Measurements from ENCODE around the gene ZNRF1. TPM values are rescaled to one million over a fixed set of nuclear protein-coding genes. Genes with fewer than 3 reads are reported as not detected.

ZNRF1 gene
- total RNA-seq, 4 donors from 2014 or later, result 28.5 to 58.4 (median 40.4) TPM

DNA sequence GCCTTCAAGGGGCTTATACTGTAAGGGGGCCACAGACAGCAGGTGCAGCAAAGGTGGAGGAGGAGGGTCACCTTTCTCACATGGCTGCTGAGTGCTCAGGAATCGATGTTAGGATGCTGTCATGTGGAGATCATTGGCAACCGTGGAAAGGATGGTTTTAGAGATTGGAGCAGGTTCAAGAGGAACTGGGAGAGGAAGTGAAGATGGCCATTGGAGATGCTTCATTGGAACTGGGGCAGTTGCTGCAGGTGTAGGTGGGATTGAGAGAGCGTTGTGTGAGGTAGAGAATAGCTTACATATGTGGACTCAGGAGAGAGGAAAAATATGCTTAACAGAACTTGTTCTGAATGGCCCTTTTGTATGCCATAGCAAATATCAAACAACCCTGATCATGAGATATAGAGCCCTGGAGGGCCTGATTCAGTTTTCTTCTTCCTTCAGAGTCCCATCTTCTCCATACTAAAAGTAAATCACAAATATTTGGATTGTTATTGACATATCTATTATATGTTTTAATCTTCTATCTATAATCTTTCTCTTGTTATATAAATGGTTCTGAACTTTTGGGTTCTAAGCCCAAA is 77.0 kb downstream of the ZNRF1 start:
- H3K4me3 ChIP-seq, result no peak overlapping the region
- H3K27ac ChIP-seq, result peak overlapping the region in 1 of 4 donors; percentile 46
- DNase-seq, result no peak
- WGBS, 2 donors (ENCODE audit: low coverage in 1 of 2), result 30 to 81% methylated on average over 2 to 3 of the region's 3 CpGs
- TF ChIP-seq, protein P1, sequence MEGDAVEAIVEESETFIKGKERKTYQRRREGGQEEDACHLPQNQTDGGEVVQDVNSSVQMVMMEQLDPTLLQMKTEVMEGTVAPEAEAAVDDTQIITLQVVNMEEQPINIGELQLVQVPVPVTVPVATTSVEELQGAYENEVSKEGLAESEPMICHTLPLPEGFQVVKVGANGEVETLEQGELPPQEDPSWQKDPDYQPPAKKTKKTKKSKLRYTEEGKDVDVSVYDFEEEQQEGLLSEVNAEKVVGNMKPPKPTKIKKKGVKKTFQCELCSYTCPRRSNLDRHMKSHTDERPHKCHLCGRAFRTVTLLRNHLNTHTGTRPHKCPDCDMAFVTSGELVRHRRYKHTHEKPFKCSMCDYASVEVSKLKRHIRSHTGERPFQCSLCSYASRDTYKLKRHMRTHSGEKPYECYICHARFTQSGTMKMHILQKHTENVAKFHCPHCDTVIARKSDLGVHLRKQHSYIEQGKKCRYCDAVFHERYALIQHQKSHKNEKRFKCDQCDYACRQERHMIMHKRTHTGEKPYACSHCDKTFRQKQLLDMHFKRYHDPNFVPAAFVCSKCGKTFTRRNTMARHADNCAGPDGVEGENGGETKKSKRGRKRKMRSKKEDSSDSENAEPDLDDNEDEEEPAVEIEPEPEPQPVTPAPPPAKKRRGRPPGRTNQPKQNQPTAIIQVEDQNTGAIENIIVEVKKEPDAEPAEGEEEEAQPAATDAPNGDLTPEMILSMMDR (IDR thresholded peaks at IDR 0.05), result no peak
- TF ChIP-seq POLR2AphosphoS5 (IDR thresholded peaks at IDR 0.05) (no peak), EP300 (IDR thresholded peaks at IDR 0.05; ENCODE audit: low read depth) (no peak), POLR2A (IDR thresholded peaks at IDR 0.05) (no peak)
- H3K27me3 ChIP-seq, result no peaks in the 10 kb centered on the region
- H3K4me1 ChIP-seq, result peaks cover 0 to 23% (median 12%) of the 10 kb centered on the region in 4 donors
- intact Hi-C loops (cut with DNase I; ENCODE audit: low total_unique reads), result no loop called here
- no peaks in the 10 kb centered on the region for H3K36me3 ChIP-seq
- in situ Hi-C loops (cut with MboI; ENCODE audit: low pct_ligation_motif_present in 1 of 4, low pct_unique_long_range_greater_than_20kb in 1 of 4, low sequenced_read_pairs in 3 of 4), result no loop called here
- no peaks in the 10 kb centered on the region for H3K9me3 ChIP-seq

DNA sequence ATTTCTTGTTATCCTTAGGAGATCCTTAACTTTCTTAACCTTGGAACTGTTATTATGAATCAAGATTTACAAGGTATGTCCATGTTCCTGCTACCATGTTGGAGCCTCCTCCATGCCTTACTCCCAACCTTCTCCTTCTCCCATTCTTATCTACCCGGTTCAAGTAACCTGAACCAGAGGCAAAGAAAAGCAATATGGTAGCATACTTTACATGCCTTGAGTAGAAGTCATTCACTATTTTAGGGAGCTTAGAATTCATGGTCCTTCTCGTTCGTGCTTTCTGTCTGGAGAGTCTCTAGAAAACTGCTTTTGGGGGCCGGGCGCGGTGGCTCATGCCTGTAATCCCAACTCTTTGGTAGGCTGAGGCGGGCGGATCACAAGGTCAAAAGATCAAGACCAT is 80.1 kb downstream of the ZNRF1 start:
- 93 to 100% methylated on average over 1 to 8 of the region's 8 CpGs for WGBS, 2 donors (ENCODE audit: low coverage in 1 of 2)
- TF ChIP-seq POLR2A (IDR thresholded peaks at IDR 0.05) (no peak), POLR2AphosphoS5 (IDR thresholded peaks at IDR 0.05) (no peak), EP300 (IDR thresholded peaks at IDR 0.05; ENCODE audit: low read depth) (no peak)
- TF ChIP-seq, protein P1 (IDR thresholded peaks at IDR 0.05), result no peak
- Histone ChIP-seq H3K4me1 (peaks cover 0 to 16% (median 5%) of the 10 kb centered on the region in 4 donors), H3K27ac (no peak overlapping the region), H3K36me3 (no peaks in the 10 kb centered on the region), H3K9me3 (no peaks in the 10 kb centered on the region), H3K4me3 (no peak overlapping the region), H3K27me3 (no peaks in the 10 kb centered on the region)
- in situ Hi-C loops (cut with MboI; ENCODE audit: low pct_ligation_motif_present in 1 of 4, low pct_unique_long_range_greater_than_20kb in 1 of 4, low sequenced_read_pairs in 3 of 4), result no loop called here
- DNase-seq, result no peak
- intact Hi-C loops (cut with DNase I; ENCODE audit: low total_unique reads), result no loop called here

DNA sequence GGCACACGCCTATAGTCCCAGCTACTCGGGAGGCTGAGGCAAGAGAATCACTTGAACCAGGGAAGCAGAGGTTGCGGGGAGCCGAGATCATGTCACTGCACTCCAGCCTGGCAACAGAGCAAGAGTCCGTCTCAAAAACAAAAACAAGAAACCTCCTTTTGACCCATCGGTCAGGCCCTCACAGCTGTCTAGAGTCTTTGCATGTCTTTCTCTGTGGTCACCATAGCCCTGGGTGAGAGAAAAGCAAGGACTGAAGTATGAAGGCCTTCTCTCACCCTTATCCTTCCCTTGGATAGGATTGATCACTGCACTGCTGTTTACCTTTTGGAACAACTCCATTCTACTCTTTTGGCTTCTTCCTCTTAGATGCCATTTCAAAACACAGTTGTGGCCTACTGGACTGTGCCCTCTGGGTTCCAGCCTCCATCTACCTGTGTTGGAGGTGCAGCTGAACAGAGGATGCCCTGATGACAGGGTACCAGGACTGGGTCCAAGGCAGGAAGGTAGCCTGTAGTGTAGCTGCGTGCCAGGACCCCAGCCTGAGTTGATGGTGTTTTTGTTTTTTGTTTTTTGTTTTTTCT is 80.6 kb downstream of the ZNRF1 start:
- in situ Hi-C loops (cut with MboI; ENCODE audit: low pct_ligation_motif_present in 1 of 4, low pct_unique_long_range_greater_than_20kb in 1 of 4, low sequenced_read_pairs in 3 of 4), result no loop called here
- no peak overlapping the region for H3K4me3 ChIP-seq
- intact Hi-C loops (cut with DNase I; ENCODE audit: low total_unique reads), result no loop called here
- H3K27me3 ChIP-seq, result no peaks in the 10 kb centered on the region
- no peaks in the 10 kb centered on the region for H3K9me3 ChIP-seq
- H3K36me3 ChIP-seq, result no peaks in the 10 kb centered on the region
- 91 to 97% methylated on average over 5 to 7 of the region's 7 CpGs for WGBS, 2 donors (ENCODE audit: low coverage in 1 of 2)
- no peak for DNase-seq
- H3K27ac ChIP-seq, result no peak overlapping the region
- H3K4me1 ChIP-seq, result peaks cover 0 to 16% (median 5%) of the 10 kb centered on the region in 4 donors
- TF ChIP-seq, protein P1 (IDR thresholded peaks at IDR 0.05), result no peak
- no peak for TF ChIP-seq POLR2AphosphoS5 (IDR thresholded peaks at IDR 0.05)
- TF ChIP-seq EP300 (IDR thresholded peaks at IDR 0.05; ENCODE audit: low read depth), result no peak
- TF ChIP-seq POLR2A (IDR thresholded peaks at IDR 0.05), result no peak

DNA sequence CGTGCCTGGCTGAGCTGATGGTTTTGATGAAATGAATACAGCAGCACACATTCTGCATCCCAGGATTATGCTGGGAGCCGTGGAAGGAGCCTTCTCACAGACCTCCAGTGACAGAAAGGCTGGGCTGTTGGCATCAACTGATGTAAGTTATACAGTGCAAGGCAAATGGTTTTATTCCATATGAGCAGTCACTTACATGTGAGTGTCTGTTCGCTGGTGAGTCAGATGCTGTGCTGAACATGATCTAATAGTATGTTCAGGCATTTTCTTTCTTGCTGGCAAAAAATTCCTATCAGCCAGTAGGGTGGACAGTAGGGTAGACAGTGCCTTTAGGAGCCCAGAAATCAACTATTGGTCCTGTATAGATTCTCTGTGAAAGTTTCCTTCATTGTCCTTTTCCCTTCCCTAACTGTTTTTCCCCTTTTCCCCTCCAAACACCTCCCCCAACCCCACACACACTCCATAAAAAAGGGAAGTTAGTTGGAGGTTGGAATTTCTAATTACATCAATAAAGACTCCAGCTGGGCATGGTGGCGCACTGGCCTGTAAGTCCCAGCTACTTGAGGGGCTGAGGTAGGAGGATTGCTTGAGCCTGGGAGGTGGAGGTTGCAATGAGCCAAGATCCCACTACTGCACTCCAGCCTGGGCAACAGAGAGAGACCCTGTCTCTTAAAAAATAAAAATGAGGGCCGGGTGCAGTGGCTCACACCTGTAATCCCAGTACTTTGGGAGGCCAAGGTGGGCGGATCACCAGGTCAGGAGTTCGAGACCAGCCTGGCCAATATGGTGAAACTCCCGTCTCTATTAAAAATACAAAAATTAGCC is 81.6 kb downstream of the ZNRF1 start:
- Histone ChIP-seq H3K27me3 (no peaks in the 10 kb centered on the region), H3K4me3 (no peak overlapping the region), H3K36me3 (no peaks in the 10 kb centered on the region), H3K4me1 (peaks cover 0 to 11% (median 5%) of the 10 kb centered on the region in 4 donors), H3K9me3 (no peaks in the 10 kb centered on the region), H3K27ac (peak overlapping the region in 1 of 4 donors; percentile 35)
- TF ChIP-seq EP300 (IDR thresholded peaks at IDR 0.05; ENCODE audit: low read depth), result no peak
- TF ChIP-seq, protein P1 (IDR thresholded peaks at IDR 0.05), result no peak
- no peak for TF ChIP-seq POLR2A (IDR thresholded peaks at IDR 0.05)
- TF ChIP-seq POLR2AphosphoS5 (IDR thresholded peaks at IDR 0.05), result no peak
- in situ Hi-C loops (cut with MboI; ENCODE audit: low pct_ligation_motif_present in 1 of 4, low pct_unique_long_range_greater_than_20kb in 1 of 4, low sequenced_read_pairs in 3 of 4) (no loop called here), intact Hi-C loops (cut with DNase I; ENCODE audit: low total_unique reads) (no loop called here)
- WGBS, 2 donors (ENCODE audit: low coverage in 1 of 2), result 93 to 100% methylated on average over 3 to 8 of the region's 8 CpGs
- no peak for DNase-seq
